Fibroblast of the aortic adventitia (primary cell): ENCODE data around the gene BORCS8. TPM values are rescaled to one million over a fixed set of nuclear protein-coding genes. Genes with fewer than 3 reads are reported as not detected.

Experiments used
- DNase-seq: peaks from one replicate; pipeline ENCODE4 v3.0.0-alpha.2; 2010; ENCODE audit warnings: low read depth
- H3K4me3 ChIP-seq: 2 replicates; pipeline ENCODE4 v1.5.1; 2011; ENCODE audit warnings: low read depth, mild to moderate bottlenecking, control low read depth, low read length, moderate library complexity
- CTCF ChIP-seq: IDR thresholded peaks from 2 replicates; pipeline ENCODE4 v1.5.1; 2011; ENCODE audit warnings: mild to moderate bottlenecking, low read length, control low read depth, inconsistent platforms; ENCODE audit not compliant: insufficient read depth
- total RNA-seq: library from RNA; depleted of rRNA; stranded (reverse); fragments of >200 nt; gene quantifications from 2 replicates; pipeline ENCODE4 v1.2.3, GENCODE V29; 2012; ENCODE audit warnings: low replicate concordance

BORCS8 gene
- total RNA-seq, 1 donor = 13.8 TPM

DNA sequence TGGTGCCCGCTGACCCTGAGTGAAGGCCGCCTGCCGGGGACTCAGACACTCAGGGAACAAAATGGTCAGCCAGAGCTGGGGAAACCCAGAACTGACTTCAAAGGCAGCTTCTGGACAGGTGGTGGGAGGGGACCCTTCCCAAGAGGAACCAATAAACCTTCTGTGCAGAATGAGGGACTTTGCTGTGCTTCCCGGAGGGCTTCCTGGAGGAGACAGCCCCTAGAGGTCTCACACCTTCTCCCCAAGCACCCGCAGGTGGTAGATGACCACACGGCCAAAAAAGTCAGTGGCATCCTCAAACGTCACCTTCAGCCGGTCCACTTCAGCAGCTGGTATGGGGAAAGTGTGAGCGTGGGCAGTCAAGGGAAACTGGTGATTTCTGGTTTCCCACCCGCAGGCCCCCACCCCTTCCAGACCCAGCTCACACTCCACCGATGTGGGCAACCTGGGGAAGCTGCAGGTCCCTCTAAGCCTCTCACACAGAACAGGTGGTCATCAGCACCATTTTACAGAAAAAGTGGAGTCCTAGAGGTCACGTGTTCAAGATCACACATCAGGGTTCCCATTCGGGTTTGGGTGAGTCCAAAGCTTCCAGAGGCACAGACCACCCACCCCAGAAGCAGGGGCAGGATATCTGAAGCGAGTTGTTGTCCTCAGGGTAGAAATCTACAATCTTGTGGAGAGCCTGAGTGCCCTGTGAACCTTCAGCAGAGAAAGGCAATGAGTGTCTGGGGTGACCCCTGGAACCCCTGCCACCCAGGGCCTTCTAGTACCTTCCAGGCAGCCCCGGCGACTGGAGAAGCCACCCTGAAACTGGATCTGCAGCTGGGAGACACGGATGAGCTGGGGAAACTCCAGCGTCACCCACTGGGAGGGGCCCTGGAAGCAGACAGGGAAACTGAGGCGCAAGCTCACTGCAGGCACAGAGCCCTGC lies 10.0 kb upstream of the BORCS8 start:
- DNase-seq = no peak
- no peak for TF ChIP-seq CTCF
- H3K4me3 ChIP-seq = peak overlapping the region; percentile 82

DNA sequence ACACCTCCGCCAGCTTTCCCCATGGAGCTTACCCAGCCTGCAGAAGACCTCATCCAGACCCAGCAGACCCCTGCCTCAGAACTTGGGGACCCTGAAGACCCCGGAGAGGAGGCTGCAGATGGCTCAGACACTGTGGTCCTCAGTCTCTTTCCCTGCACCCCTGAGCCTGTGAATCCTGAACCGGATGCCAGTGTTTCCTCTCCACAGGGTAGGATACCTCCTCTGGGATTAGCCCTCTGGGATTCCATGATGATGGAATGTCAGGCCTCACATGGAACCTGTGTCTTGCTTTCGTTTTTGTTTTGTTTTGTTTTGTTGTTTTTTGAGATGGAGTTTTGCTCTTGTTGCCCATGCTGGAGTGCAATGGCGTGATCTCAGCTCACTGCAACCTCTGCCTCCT lies 2.0 kb upstream of the BORCS8 start:
- H3K4me3 ChIP-seq = peak overlapping the region; percentile 88
- no peak for TF ChIP-seq CTCF
- DNase-seq = no peak

GRCh38 chr19:19192910-19193423 lies 1.0 kb upstream of the BORCS8 start:
- no peak for DNase-seq
- TF ChIP-seq CTCF = no peak

GRCh38 chr19:19191768-19192077 lies 229 bp downstream of the BORCS8 start:
- TF ChIP-seq CTCF = no peak
- no peak for DNase-seq
- peak overlapping the region; percentile 98 for H3K4me3 ChIP-seq

More at GRCh38 chr19:19192910-19193423, 1.0 kb upstream of the BORCS8 start:
- H3K4me3 ChIP-seq = peak overlapping the region; percentile 88

DNA sequence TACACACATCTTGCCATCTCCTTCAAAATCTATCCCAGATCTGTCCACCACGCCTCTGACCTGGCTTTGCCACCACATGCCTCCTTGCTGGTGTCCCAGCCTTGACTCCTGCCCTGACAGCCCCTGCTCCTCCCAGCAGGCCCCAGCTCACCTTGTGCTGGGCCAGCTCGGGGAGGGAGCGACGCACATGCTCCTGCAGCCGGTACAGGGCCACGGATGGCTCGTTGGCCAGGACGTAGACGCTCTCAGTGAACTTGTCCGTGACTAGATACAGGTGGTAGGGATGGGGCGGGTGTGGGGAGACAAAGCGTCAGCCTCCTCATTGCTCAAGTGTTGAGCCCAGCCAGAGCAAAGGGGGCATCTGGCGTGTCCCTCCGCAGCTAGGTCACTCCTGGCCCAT lies 5.2 kb downstream of the BORCS8 start:
- H3K4me3 ChIP-seq = no peak overlapping the region
- DNase-seq = no peak
- no peak for TF ChIP-seq CTCF

DNA sequence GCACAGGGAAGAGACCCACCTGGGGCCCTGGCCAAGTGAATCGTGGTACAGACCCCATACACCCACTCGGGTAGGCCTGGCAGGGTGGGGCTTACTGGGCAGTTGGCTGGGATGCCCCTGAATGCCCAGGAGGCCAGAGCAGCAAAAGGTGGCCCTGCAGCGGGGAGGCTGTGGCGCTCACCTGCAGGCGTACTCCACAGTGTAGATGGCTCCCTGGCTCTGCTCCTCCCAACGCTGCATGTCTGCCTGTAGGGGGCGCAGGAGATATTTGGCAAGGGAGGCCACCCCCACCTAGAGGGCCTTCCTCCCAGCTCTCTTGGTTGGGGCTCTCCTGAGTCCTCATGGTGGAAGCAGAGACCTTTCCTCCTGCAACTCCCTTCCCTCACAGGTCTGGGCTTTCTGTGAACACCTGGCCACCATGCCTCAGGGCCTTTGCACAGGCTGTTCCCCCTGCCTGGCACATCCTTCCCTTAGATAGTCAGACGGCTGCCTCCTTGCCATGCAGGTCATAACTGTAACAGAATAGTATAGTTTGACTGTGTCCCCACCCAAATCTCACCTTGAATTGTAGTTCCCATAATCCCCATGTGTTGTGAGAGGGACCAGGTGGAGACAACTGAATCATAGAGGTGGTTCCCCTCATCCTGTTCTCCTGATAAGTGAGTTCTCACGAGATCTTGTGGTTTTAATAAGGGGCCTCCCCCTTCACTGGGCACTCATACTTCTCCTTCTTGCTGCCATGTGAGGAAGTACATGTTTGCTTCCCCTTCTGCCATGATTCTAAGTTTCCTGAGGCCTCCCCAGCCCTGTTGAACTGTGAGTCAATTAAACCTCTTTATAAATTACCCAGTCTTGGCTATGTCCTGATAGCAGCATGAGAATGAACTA lies 5.9 kb downstream of the BORCS8 start:
- peak; percentile 55 for TF ChIP-seq CTCF
- DNase-seq = peak; percentile 31
- H3K4me3 ChIP-seq = no peak overlapping the region
